ENCODE measurements around the gene HOXA4.

Gene HOXA4

GRCh38 chr7:27131390-27131819, 848 bp upstream of the HOXA4 start:
- no peak for DNase-seq

GRCh38 chr7:27129729-27130539, 623 bp downstream of the HOXA4 start:
- no peak for DNase-seq

GRCh38 chr7:27128776-27129728, 1.5 kb downstream of the HOXA4 start:
- no peak for DNase-seq

- DNase-seq: no peak
Measured at GRCh38 chr7:27128034-27128433, 2.5 kb downstream of the HOXA4 start.

GRCh38 chr7:27126596-27127327, 3.8 kb downstream of the HOXA4 start:
- DNase-seq: no peak

- no peak for DNase-seq
Measured at GRCh38 chr7:27125986-27126394, 4.6 kb downstream of the HOXA4 start.

- no peak for DNase-seq
Measured at GRCh38 chr7:27124902-27125689, 5.5 kb downstream of the HOXA4 start.

GRCh38 chr7:27124096-27124901, 6.3 kb downstream of the HOXA4 start:
- DNase-seq: no peak

GRCh38 chr7:27123477-27124053, 7.0 kb downstream of the HOXA4 start:
- no peak for DNase-seq

GRCh38 chr7:27123007-27123476, 7.5 kb downstream of the HOXA4 start:
- DNase-seq: no peak

- no peak for DNase-seq
Measured at GRCh38 chr7:27122077-27122910, 8.3 kb downstream of the HOXA4 start.

GRCh38 chr7:27121684-27122076, 8.9 kb downstream of the HOXA4 start:
- no peak for DNase-seq

- DNase-seq: no peak
Measured at GRCh38 chr7:27119412-27119911, 11.1 kb downstream of the HOXA4 start.

GRCh38 chr7:27118580-27118979, 12.0 kb downstream of the HOXA4 start:
- DNase-seq: no peak

- DNase-seq: no peak
Measured at GRCh38 chr7:27117887-27118491, 12.6 kb downstream of the HOXA4 start.

GRCh38 chr7:27116962-27117886, 13.3 kb downstream of the HOXA4 start:
- no peak for DNase-seq

GRCh38 chr7:27116031-27116961, 14.3 kb downstream of the HOXA4 start:
- DNase-seq: no peak

Measured in midbrain (tissue), 1 donor.